ENCODE data around the gene KRTAP9-9.
"Not testable (repeated sequence)": the region's sequence is repeated elsewhere in the genome, so short reads cannot be mapped to it uniquely, and the experiment has no call there.

KRTAP9-9 gene

DNA sequence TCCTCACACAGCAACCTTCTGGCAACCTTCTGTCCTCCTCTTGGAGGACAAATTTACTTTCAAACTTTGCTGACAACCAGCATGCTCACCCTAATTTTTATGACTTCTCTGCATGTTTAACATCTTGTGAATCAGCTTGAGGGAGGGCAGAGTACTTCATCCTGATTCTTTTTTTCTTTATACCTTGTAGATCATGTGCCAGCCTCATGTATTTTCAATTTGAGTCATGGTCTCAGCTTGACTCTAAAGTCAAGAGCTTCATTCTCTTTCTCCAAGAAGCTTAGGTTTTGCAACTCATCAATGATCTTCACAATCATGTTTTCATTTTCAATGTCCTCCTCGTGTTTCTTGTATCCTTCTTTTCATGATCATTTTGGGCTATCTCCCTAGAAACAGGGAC, 16.7 kb downstream of the KRTAP9-9 start:
- in situ Hi-C loops (cut with HindIII; ENCODE audit: low sequenced_read_pairs), result no loop called here
- H3K4me3 ChIP-seq (ENCODE audit: low read depth, low read length), result no peak overlapping the region
- TF ChIP-seq, protein P1, sequence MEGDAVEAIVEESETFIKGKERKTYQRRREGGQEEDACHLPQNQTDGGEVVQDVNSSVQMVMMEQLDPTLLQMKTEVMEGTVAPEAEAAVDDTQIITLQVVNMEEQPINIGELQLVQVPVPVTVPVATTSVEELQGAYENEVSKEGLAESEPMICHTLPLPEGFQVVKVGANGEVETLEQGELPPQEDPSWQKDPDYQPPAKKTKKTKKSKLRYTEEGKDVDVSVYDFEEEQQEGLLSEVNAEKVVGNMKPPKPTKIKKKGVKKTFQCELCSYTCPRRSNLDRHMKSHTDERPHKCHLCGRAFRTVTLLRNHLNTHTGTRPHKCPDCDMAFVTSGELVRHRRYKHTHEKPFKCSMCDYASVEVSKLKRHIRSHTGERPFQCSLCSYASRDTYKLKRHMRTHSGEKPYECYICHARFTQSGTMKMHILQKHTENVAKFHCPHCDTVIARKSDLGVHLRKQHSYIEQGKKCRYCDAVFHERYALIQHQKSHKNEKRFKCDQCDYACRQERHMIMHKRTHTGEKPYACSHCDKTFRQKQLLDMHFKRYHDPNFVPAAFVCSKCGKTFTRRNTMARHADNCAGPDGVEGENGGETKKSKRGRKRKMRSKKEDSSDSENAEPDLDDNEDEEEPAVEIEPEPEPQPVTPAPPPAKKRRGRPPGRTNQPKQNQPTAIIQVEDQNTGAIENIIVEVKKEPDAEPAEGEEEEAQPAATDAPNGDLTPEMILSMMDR (IDR thresholded peaks at IDR 0.05; ENCODE audit: low read depth, low read length), result no peak
- no peak for DNase-seq (ENCODE audit: low read depth, low spot score)

DNA sequence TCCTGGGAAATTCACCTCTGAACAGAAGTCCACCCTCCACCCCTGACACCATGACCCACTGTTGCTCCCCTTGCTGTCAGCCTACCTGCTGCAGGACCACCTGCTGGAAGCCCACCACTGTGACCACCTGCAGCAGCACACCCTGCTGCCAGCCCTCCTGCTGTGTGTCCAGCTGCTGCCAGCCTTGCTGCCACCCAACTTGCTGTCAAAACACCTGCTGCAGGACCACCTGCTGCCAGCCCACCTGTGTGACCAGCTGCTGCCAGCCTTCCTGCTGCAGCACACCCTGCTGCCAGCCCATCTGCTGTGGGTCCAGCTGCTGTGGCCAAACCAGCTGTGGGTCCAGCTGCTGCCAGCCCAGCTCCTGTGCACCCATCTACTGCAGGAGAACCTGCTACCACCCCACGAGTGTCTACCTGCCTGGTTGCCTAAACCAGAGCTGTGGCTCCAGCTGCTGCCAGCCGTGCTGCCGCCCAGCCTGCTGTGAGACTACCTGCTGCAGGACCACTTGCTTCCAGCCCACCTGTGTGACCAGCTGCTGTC, 20.5 kb downstream of the KRTAP9-9 start, which contains the start of gene KRTAP9-7:
KRTAP9-7 (plus strand) TSS at position 51 of the 543 bp plus-strand sequence; CDS start at position 51, 0 bp downstream.
- H3K4me3 ChIP-seq (ENCODE audit: low read depth, low read length); DNase-seq (ENCODE audit: low read depth, low spot score); in situ Hi-C loops (cut with HindIII; ENCODE audit: low sequenced_read_pairs): not testable (repeated sequence)

GRCh38 chr17:41278176-41278955, 23.2 kb downstream of the KRTAP9-9 start:
- in situ Hi-C loops (cut with HindIII; ENCODE audit: low sequenced_read_pairs), result no loop called here
- no peak overlapping the region for H3K4me3 ChIP-seq (ENCODE audit: low read depth, low read length)
- DNase-seq (ENCODE audit: low read depth, low spot score), result no peak
- TF ChIP-seq, protein P1 (IDR thresholded peaks at IDR 0.05; ENCODE audit: low read depth, low read length), result no peak

DNA sequence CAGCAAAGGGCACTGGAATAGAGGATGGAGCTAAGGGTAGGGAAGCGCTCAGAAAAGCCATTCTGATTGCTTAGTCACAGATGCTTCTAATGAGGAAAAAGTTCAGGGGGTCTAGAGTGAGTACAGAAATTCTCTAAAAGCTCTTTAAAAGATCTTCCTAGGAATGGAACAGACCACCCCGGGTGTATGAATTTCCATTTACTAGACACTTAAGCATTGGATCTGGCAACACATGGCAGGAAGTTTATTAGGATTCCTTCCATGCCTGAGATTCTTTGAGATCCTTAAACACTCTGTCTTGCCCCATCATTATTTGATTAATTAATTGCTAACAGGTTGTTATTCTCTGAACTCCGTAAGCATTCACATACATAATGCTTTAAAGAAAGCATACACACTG, 28.9 kb downstream of the KRTAP9-9 start:
- TF ChIP-seq, protein P1 (IDR thresholded peaks at IDR 0.05; ENCODE audit: low read depth, low read length), result no peak
- no peak overlapping the region for H3K4me3 ChIP-seq (ENCODE audit: low read depth, low read length)
- no peak for DNase-seq (ENCODE audit: low read depth, low spot score)
- in situ Hi-C loops (cut with HindIII; ENCODE audit: low sequenced_read_pairs), result no loop called here

GRCh38 chr17:41284546-41284945, 29.4 kb downstream of the KRTAP9-9 start:
- no peak overlapping the region for H3K4me3 ChIP-seq (ENCODE audit: low read depth, low read length)
- in situ Hi-C loops (cut with HindIII; ENCODE audit: low sequenced_read_pairs), result no loop called here
- DNase-seq (ENCODE audit: low read depth, low spot score), result no peak
- TF ChIP-seq, protein P1 (IDR thresholded peaks at IDR 0.05; ENCODE audit: low read depth, low read length), result no peak

- DNase-seq (ENCODE audit: low read depth, low spot score), result no peak
- no peak overlapping the region for H3K4me3 ChIP-seq (ENCODE audit: low read depth, low read length)
- in situ Hi-C loops (cut with HindIII; ENCODE audit: low sequenced_read_pairs), result no loop called here
- TF ChIP-seq, protein P1 (IDR thresholded peaks at IDR 0.05; ENCODE audit: low read depth, low read length), result no peak
Measured at GRCh38 chr17:41287050-41287449, 31.9 kb downstream of the KRTAP9-9 start.

DNA sequence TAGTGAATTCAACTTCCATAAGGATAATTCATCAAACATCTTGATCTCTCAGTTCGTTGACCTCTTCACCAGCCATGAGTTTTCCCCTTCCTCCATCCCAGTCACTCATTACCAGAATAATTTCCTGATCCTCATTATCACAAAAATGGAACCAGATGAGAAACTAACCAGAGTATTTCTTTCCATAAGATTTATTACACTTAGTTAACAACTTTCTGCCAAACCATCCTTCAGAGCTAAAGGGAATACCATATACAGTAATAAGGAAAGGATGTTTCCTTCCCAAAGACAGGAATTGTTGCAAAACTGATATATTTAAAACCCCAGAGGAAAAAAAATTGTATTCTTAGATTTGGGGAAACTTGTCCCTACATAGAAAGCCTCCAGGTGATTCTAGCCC, 38.8 kb downstream of the KRTAP9-9 start:
- in situ Hi-C loops (cut with HindIII; ENCODE audit: low sequenced_read_pairs), result no loop called here
- TF ChIP-seq, protein P1 (IDR thresholded peaks at IDR 0.05; ENCODE audit: low read depth, low read length), result no peak
- no peak for DNase-seq (ENCODE audit: low read depth, low spot score)
- H3K4me3 ChIP-seq (ENCODE audit: low read depth, low read length), result no peak overlapping the region

Data from astrocyte of the spinal cord (primary cell).